Measurements from ENCODE around the gene TCOF1.
"Not testable (repeated sequence)": the region's sequence is repeated elsewhere in the genome, so short reads cannot be mapped to it uniquely, and the experiment has no call there.

The TCOF1 gene

GRCh38 chr5:150407096-150407720 lies 49.7 kb downstream of the TCOF1 start:
- DNase-seq, result no peak

- DNase-seq, result no peak
Observed at GRCh38 chr5:150408231-150408943, 50.9 kb downstream of the TCOF1 start.

GRCh38 chr5:150409638-150410523 lies 52.4 kb downstream of the TCOF1 start:
- DNase-seq, result peak; percentile 16

GRCh38 chr5:150410524-150411244 lies 53.2 kb downstream of the TCOF1 start:
- peak; percentile 39 for DNase-seq

GRCh38 chr5:150411245-150411979 lies 53.9 kb downstream of the TCOF1 start:
- peak; percentile 54 for DNase-seq

- peak; percentile 90 for DNase-seq
Observed at GRCh38 chr5:150412319-150413175, 55.0 kb downstream of the TCOF1 start, which contains the start of gene CD74. Gene CD74, minus strand, starts transcription at chr5:150412910. Its CDS starts 161 bp downstream, at chr5:150412749.

- DNase-seq, result no peak
Observed at GRCh38 chr5:150413176-150413901, 55.8 kb downstream of the TCOF1 start.

- DNase-seq, result not testable (repeated sequence)
Observed at GRCh38 chr5:150413902-150414790, 56.6 kb downstream of the TCOF1 start.

GRCh38 chr5:150419630-150420270 lies 62.3 kb downstream of the TCOF1 start:
- no peak for DNase-seq

- DNase-seq, result no peak
Observed at GRCh38 chr5:150422075-150422474, 64.6 kb downstream of the TCOF1 start.

GRCh38 chr5:150422758-150423157 lies 65.3 kb downstream of the TCOF1 start:
- DNase-seq, result no peak

GRCh38 chr5:150426165-150426564 lies 68.7 kb downstream of the TCOF1 start:
- not testable (repeated sequence) for DNase-seq

- no peak for DNase-seq
Observed at GRCh38 chr5:150428106-150428876, 70.8 kb downstream of the TCOF1 start.

- no peak for DNase-seq
Observed at GRCh38 chr5:150428978-150429377, 71.5 kb downstream of the TCOF1 start.

- no peak for DNase-seq
Observed at GRCh38 chr5:150429410-150429873, 71.9 kb downstream of the TCOF1 start.

GRCh38 chr5:150431048-150431447 lies 73.6 kb downstream of the TCOF1 start:
- DNase-seq, result no peak

GRCh38 chr5:150431574-150431973 lies 74.1 kb downstream of the TCOF1 start:
- no peak for DNase-seq

- DNase-seq, result no peak
Observed at GRCh38 chr5:150434464-150434863, 77.0 kb downstream of the TCOF1 start.

Data from T-helper 9 cell (primary cell).